Uterus (tissue), 2 donors: ENCODE data around the gene ADCY2.

Experiments
- POLR2A ChIP-seq, 2 donors: fragments of 450-650 bp; IDR thresholded peaks; one replicate each; pipeline ENCODE4 v1.6.1; 2016; ENCODE audit warnings: antibody characterized with exemption in 2 of 2, mild to moderate bottlenecking in 1 of 2, moderate library complexity in 1 of 2
- TF ChIP-seq, protein P1 (sequence below), 4 experiments: fragments of 200-600 bp in 2 of 4; fragments of 450-650 bp in 2 of 4; sonication (generic) in 2 of 4; IDR thresholded peaks; one replicate each; pipeline ENCODE4 v1.5.1; 2016 to 2019; ENCODE audit warnings: antibody characterized with exemption in 4 of 4, mild to moderate bottlenecking in 2 of 4, moderate library complexity in 1 of 4

- TF ChIP-seq, protein P1, sequence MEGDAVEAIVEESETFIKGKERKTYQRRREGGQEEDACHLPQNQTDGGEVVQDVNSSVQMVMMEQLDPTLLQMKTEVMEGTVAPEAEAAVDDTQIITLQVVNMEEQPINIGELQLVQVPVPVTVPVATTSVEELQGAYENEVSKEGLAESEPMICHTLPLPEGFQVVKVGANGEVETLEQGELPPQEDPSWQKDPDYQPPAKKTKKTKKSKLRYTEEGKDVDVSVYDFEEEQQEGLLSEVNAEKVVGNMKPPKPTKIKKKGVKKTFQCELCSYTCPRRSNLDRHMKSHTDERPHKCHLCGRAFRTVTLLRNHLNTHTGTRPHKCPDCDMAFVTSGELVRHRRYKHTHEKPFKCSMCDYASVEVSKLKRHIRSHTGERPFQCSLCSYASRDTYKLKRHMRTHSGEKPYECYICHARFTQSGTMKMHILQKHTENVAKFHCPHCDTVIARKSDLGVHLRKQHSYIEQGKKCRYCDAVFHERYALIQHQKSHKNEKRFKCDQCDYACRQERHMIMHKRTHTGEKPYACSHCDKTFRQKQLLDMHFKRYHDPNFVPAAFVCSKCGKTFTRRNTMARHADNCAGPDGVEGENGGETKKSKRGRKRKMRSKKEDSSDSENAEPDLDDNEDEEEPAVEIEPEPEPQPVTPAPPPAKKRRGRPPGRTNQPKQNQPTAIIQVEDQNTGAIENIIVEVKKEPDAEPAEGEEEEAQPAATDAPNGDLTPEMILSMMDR (IDR thresholded peaks at IDR 0.05): no peak
- no peak for TF ChIP-seq POLR2A (IDR thresholded peaks at IDR 0.05)
Measured at GRCh38 chr5:7446913-7447312, 51.0 kb downstream of the ADCY2 start.
